ENCODE results near the gene TRAF7.

Gene TRAF7

DNA sequence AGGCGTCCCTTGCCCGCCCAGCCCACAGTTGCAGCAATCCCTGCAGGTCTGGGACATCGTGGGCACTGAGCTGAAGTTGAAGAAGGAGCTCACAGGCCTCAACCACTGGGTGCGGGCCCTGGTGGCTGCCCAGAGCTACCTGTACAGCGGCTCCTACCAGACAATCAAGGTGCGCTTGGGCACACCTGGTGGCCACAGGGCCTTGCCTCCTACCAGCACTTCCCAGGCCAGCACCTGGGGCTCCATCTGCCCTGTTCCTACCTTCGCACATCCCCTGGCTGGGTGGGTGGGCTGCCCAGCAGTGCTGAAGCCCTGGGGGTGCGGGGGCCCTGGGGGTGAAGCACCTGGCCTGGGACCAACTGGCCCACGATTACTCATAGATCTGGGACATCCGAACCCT lies 19.9 kb downstream of the TRAF7 start:
- TF ChIP-seq, protein P1, sequence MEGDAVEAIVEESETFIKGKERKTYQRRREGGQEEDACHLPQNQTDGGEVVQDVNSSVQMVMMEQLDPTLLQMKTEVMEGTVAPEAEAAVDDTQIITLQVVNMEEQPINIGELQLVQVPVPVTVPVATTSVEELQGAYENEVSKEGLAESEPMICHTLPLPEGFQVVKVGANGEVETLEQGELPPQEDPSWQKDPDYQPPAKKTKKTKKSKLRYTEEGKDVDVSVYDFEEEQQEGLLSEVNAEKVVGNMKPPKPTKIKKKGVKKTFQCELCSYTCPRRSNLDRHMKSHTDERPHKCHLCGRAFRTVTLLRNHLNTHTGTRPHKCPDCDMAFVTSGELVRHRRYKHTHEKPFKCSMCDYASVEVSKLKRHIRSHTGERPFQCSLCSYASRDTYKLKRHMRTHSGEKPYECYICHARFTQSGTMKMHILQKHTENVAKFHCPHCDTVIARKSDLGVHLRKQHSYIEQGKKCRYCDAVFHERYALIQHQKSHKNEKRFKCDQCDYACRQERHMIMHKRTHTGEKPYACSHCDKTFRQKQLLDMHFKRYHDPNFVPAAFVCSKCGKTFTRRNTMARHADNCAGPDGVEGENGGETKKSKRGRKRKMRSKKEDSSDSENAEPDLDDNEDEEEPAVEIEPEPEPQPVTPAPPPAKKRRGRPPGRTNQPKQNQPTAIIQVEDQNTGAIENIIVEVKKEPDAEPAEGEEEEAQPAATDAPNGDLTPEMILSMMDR (IDR thresholded peaks at IDR 0.05; ENCODE audit: borderline replicate concordance, control extremely low read depth, extremely low read depth, insufficient read depth, missing control alignments) = no peak
- no peak for DNase-seq (ENCODE audit: low spot score)
- in situ Hi-C loops (cut with MboI; ENCODE audit: low sequenced_read_pairs, unreplicated experiment) = no loop called here

DNA sequence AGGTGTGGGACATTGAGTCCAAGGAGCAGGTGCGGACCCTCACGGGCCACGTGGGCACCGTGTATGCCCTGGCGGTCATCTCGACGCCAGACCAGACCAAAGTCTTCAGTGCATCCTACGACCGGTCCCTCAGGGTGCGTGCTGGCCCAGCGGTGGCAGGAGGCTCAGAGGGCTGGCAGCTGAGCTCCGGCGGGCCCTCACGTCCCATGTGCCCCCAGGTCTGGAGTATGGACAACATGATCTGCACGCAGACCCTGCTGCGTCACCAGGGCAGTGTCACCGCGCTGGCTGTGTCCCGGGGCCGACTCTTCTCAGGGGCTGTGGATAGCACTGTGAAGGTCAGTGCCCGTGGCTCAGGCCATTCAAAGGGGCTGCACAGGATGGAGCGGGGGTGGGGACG lies 20.5 kb downstream of the TRAF7 start:
- in situ Hi-C loops (cut with MboI; ENCODE audit: low sequenced_read_pairs, unreplicated experiment) = no loop called here
- TF ChIP-seq, protein P1 (IDR thresholded peaks at IDR 0.05; ENCODE audit: borderline replicate concordance, control extremely low read depth, extremely low read depth, insufficient read depth, missing control alignments) = no peak
- DNase-seq (ENCODE audit: low spot score) = no peak

DNA sequence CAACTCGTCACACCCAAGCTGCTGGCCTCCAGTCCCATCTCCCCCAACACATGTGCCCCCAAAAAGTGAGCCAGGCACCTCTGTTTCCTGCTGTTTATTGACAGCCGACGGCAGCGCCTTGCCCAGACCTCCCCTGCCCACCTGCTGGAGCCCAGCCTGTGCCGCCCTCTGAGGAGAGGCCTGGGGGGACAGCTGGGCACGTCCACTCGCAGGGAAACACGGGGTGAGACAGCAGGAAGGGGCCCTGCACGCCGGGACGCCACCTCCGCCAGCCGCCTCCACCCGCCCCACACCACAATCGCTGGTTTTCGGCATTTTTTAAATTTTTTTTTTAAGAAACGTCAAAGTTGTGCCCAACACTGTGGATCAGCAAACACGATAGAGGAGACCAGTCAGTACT lies 21.5 kb downstream of the TRAF7 start:
- in situ Hi-C loops (cut with MboI; ENCODE audit: low sequenced_read_pairs, unreplicated experiment) = no loop called here
- no peak for DNase-seq (ENCODE audit: low spot score)
- TF ChIP-seq, protein P1 (IDR thresholded peaks at IDR 0.05; ENCODE audit: borderline replicate concordance, control extremely low read depth, extremely low read depth, insufficient read depth, missing control alignments) = no peak

DNA sequence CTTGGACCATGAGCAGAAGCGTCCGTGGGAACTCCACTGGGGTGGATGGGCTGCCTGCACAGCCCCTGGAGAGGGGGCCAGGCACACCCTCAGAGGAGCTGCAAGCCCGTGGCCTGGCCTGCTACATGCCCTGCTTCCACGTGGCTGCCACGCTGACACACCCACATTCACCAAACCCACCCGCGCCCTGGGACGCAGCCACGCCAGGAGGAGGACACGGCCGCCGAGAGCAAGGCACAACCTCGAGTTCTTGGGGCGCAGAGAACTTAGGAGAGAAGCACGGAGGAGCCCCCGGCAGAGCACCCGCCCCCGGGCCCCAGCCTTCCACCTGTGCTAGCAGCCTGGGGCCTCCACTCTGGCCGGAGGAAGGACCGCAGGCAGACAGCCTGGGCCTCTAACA lies 22.0 kb downstream of the TRAF7 start:
- no peak for DNase-seq (ENCODE audit: low spot score)
- in situ Hi-C loops (cut with MboI; ENCODE audit: low sequenced_read_pairs, unreplicated experiment) = no loop called here
- TF ChIP-seq, protein P1 (IDR thresholded peaks at IDR 0.05; ENCODE audit: borderline replicate concordance, control extremely low read depth, extremely low read depth, insufficient read depth, missing control alignments) = no peak

DNA sequence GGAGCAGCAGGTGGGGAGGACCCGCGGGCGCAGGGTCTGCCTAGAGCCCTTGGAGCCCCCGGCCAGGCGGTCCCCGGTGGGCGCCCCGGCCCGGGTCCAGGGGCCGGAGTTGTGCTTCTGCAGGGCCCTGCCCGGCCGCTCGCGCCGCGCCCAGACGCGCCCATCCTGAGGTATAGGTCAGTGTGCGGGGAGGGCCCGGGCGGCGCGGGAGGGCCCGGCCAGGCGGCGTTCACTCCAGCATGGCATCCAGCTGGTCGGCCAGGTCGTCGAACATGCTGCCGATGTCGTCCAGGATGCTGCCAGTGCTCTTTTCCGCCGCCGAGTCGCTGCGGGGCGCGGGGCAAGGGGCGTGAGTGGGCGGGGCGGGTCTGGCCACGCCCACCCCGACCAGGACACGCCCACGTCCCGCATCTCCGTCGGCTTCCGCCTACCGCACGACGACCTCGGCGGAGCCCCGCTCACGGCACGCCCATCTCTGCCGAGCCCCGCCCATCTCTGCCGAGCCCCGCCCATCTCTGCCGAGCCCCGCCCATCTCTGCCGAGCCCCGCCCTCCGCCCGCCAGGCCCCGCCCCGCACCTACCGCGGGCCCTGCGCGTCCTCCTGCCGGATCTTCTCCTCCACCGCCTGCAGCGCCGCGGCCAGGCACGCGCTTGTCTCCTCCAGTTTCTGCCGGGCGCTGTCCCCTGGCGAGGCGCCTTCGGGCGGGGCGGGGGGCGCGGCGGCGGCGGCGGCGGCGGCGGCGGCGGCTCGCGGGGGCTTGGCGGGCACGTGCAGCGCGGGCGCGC lies 22.9 kb downstream of the TRAF7 start:
- peak; percentile 48 for DNase-seq (ENCODE audit: low spot score)
- TF ChIP-seq, protein P1 (IDR thresholded peaks at IDR 0.05; ENCODE audit: borderline replicate concordance, control extremely low read depth, extremely low read depth, insufficient read depth, missing control alignments) = no peak
- in situ Hi-C loops (cut with MboI; ENCODE audit: low sequenced_read_pairs, unreplicated experiment) = no loop called here

DNA sequence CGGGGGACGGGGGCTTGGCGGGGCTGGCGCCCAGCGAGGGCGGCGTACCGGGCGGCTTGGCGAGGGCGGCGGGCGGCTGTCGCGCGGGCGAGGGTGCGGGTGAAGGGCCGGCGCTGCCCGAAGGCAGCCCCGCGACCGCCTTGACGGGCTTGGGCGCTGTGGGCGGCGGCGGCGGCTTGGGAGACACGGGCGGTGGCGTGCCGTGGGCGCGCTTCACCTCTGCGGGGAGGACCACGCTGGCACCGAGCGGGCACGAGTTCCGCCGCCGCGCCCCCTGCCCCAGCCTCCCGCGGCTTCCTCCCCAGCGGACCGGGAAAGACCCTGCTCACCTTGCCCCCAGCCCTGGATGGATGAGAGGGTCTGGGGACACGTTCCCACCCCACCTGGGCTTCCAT lies 23.5 kb downstream of the TRAF7 start:
- DNase-seq (ENCODE audit: low spot score) = no peak
- in situ Hi-C loops (cut with MboI; ENCODE audit: low sequenced_read_pairs, unreplicated experiment) = no loop called here
- TF ChIP-seq, protein P1 (IDR thresholded peaks at IDR 0.05; ENCODE audit: borderline replicate concordance, control extremely low read depth, extremely low read depth, insufficient read depth, missing control alignments) = no peak
